HG03571 (cell line): ENCODE data around the gene KATNAL2.
"Not testable (repeated sequence)": the region's sequence is repeated elsewhere in the genome, so short reads cannot be mapped to it uniquely, and the experiment has no call there.

Experiments used
- ATAC-seq: cut with Tn5 transposase; IDR thresholded peaks from one replicate; pipeline ENCODE4 v1.9.1; 2021; ENCODE audit not compliant: unreplicated experiment

KATNAL2 gene

DNA sequence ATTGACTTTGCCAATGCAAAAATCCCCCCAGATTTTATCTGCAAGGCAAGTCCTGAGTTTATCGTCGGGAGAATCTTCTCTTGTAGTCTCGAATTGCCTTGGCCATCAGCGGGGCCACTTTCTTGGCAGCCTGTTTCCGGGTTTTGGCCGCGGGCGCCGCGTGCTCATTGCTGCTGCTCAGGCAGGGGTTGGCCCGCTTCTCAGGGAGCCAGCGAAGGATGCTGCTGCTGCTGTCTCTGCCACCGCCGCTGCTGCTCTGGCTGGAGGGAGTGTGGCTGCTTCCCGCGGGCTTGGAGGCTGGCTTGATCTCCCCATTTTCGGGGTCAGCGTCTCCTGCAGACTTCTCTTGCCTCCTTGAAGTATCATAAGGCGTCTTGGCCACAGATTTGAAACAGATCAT is 115.5 kb downstream of the KATNAL2 start:
- ATAC-seq: no peak

- not testable (repeated sequence) for ATAC-seq
Observed at GRCh38 chr18:47034591-47034990, 117.2 kb downstream of the KATNAL2 start.

- ATAC-seq: no peak
Observed at GRCh38 chr18:47035156-47035671, 117.8 kb downstream of the KATNAL2 start, which contains the start of gene ELOA2. Gene ELOA2, minus strand, starts transcription at chr18:47035621. Its CDS starts 357 bp downstream, at chr18:47035264.

DNA sequence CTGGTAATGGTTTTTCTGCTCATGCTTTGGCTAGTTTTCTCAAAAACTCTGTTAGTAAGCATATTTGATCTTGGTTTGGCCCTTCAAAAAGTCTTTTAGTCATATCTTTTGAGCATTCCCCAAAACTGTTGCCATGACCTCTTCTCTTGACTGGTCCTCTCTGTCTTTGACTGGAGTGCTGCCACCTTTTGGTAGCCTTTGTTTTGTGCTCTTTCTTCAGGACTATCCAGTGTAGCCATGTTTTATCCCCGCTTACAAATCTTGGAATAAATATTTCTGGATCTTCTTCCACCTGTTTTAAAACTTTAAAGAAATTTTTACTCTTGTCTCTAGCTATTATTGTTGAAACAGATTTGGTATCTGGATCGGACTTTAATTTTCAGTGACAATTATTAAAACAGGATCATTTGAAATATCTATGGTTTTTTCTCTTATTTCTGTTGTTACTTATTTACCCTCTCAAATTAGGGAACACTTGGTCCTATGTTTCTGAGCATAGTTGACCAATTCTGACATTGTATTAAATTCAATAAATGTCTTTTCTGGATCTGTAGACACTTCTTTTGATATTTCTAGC is 119.0 kb downstream of the KATNAL2 start:
- no peak for ATAC-seq

GRCh38 chr18:47036927-47037578 is 119.7 kb downstream of the KATNAL2 start:
- no peak for ATAC-seq

DNA sequence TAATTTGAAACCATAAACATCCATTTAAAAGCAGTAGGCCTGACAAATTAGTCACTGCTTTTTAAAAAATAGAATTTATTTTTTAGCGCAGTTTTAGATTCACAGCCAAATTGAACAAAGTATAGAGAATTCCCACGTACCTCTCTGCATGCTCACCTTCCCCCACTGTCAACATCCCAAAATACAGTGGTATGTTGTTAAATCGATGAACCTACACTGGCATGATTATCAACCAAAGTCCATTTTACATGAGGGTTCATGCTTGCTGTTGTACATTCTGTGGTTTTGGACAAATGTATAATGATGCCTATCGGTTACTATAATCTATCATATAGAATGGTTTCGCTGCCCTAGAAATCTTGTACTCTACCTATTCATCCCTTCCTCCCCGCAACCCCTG is 123.6 kb downstream of the KATNAL2 start:
- ATAC-seq: no peak

GRCh38 chr18:47050468-47050867 is 133.1 kb downstream of the KATNAL2 start:
- ATAC-seq: no peak

- no peak for ATAC-seq
Observed at GRCh38 chr18:47054369-47054768, 137.0 kb downstream of the KATNAL2 start.

- no peak for ATAC-seq
Observed at GRCh38 chr18:47062471-47062870, 145.1 kb downstream of the KATNAL2 start.

DNA sequence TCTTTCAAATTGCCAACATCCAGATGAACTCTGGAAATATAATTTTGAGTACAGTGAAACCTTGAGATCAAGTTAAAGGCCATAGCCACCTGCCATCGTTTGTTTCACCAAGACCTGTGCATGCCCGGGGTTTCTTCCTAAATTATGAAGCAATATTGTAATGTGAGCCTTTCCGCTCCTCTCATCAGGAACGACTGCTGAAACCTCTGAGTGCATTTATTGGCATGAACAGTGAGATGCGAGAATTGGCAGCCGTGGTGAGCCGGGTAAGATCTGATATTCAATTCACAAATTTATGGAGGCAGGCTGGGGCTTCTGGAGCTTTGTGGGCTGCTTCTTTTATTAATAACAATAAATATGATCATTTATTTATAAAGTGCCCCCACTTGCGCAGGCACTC is 145.7 kb downstream of the KATNAL2 start:
- no peak for ATAC-seq

GRCh38 chr18:47067648-47068047 is 150.2 kb downstream of the KATNAL2 start:
- no peak for ATAC-seq

GRCh38 chr18:47075098-47075883 is 157.9 kb downstream of the KATNAL2 start:
- ATAC-seq: no peak

DNA sequence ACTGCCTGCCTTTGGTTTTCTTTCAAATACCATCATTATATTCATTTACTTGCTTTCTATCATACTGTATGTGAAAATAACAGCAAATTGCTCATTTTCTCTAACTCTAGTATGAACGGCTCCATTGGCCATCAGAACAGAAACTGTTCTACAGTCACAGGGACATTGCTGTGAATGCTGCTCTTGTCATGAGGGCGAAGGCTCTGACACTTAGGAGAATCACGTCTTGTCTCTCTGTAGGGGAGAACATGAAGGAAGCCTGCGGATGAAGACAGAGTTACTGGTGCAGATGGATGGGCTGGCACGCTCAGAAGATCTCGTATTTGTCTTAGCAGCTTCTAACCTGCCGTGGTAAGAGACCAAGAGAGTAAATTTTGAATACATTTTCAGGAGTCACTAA is 159.7 kb downstream of the KATNAL2 start:
- no peak for ATAC-seq

- ATAC-seq: no peak
Observed at GRCh38 chr18:47080872-47081271, 163.5 kb downstream of the KATNAL2 start.

DNA sequence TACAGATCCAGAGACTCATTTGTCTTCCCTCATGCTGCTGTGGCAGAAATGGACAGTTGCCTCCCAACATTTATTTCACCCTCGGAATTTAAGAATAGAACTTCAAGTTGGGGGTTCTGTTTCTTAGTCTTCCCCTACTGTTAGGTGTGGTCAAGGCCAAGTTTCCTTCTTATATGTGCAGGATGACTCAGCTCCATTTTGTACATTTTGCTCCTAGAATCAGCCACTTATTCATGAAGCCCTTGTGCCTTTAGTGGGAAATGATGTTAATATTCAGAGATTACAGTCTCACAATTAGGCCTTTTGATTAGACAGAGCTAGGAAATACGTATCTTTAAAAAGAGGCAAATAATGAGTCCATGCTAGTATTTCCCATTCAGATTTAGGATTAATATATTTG is 164.2 kb downstream of the KATNAL2 start:
- no peak for ATAC-seq

- no peak for ATAC-seq
Observed at GRCh38 chr18:47087676-47088075, 170.3 kb downstream of the KATNAL2 start.

- no peak for ATAC-seq
Observed at GRCh38 chr18:47095810-47096209, 178.4 kb downstream of the KATNAL2 start.

DNA sequence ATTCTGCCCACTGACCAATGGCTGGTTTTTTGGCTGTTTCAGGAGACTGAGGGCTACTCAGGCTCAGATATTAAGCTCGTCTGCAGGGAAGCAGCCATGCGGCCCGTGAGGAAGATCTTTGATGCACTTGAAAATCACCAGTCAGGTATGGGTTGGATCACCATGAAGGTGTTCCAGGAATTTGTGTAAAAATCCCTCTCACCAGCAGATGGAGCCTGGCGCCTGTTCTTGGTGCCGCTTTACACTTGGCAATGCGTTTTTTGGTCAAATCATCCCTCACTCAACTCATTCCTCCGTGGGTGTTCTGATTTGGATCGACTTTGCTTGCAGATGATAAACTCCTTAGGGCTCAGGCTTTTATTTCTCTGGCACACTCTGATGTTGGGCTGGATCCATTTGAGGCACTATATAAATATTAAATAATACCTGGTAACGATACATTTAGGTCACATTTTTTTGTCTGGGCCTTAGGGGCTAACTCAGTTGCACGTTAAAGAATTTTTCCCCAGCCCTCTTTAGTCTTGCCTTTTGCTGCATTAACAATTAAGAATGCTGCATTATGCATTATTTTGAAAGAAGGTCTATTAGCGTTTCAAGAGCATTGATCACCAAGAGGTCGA is 182.9 kb downstream of the KATNAL2 start:
- no peak for ATAC-seq

GRCh38 chr18:47108373-47108772 is 191.0 kb downstream of the KATNAL2 start:
- ATAC-seq: no peak

DNA sequence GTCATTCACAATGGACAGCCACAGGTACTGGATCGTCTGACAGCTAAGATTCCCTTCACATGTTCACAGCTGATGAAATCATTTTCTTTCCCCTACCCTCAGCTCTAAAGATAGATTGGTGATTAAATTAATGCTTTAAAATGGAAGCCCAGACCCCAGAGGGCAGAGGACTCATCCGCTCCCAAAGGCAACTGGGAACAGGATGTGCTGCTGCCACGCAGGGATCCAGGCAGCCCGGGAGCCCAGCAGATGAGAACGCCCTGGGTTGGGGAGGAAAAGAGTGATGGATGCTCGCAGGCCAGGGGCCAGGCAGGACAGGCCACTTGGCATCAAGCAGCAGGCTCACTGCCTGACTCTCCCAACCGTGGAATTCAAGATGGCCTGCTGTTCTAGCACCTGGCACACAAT is 191.6 kb downstream of the KATNAL2 start:
- ATAC-seq: no peak

GRCh38 chr18:47109720-47110119 is 192.3 kb downstream of the KATNAL2 start:
- ATAC-seq: no peak
